NOMO-1 treated with DMSO at 0.1 percent for 48 hours (cell line): ENCODE results near the gene PCK1.

Experiments used
- DNase-seq: peaks from one replicate; lab custom pipeline; 2025; ENCODE audit not compliant: unreplicated experiment; lab: John Stamatoyannopoulos, UW

PCK1 gene

GRCh38 chr20:57559658-57560553 lies 1.0 kb upstream of the PCK1 start:
- no peak for DNase-seq

DNA sequence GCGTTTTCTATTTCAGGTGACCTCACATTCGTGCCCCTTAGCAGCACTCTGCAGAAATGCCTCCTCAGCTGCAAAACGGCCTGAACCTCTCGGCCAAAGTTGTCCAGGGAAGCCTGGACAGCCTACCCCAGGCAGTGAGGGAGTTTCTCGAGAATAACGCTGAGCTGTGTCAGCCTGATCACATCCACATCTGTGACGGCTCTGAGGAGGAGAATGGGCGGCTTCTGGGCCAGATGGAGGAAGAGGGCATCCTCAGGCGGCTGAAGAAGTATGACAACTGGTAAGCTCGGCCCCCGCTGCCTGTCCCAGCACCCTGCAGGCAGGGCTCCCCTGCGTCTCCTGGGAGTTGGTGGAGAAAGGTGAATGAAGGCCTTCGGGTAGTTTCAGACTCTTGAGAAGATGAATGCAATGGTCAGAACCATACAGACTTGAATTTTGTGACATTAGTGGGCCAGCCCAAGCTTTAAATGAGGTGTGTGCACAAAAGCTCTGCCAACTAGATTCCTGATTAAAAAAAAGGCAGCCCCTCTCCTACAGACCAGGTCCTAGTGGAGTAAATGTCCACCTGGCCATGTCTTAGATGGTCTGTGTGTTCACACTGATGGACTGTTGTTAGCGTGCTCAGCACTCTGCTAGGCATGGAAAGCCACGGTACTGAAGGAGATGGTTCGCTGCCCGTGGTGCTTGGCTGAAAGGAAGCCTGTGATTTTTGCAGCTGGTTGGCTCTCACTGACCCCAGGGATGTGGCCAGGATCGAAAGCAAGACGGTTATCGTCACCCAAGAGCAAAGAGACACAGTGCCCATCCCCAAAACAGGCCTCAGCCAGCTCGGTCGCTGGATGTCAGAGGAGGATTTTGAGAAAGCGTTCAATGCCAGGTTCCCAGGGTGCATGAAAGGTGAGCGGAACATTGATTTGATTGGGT lies 708 bp downstream of the PCK1 start:
- DNase-seq: no peak

DNA sequence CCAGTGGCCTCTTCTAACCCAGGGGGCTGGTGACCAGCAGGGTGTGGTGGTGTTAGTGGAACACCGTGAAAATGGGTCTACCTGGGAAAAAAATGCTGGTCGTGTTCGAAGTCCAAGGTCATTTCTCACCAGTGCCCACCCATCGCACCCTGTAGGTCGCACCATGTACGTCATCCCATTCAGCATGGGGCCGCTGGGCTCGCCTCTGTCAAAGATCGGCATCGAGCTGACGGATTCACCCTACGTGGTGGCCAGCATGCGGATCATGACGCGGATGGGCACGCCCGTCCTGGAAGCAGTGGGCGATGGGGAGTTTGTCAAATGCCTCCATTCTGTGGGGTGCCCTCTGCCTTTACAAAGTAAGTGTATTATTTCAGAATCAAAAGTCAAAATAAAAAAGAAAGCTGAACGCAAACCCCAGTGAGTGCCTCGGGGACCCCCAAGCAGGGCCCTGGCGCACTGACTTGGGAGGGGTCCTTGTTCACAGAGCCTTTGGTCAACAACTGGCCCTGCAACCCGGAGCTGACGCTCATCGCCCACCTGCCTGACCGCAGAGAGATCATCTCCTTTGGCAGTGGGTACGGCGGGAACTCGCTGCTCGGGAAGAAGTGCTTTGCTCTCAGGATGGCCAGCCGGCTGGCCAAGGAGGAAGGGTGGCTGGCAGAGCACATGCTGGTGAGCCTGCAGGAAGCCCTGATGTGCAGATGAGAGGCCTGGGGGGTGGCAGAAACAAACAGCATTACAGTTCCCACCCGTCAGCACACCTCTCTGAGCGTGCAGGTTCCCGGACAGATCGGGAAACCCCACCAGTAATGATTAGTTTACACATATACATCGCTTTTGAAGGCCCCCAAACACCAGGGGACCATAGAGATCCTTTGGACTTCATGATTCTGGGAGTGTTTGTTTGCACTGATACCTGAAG lies 1.9 kb downstream of the PCK1 start:
- DNase-seq: no peak

DNA sequence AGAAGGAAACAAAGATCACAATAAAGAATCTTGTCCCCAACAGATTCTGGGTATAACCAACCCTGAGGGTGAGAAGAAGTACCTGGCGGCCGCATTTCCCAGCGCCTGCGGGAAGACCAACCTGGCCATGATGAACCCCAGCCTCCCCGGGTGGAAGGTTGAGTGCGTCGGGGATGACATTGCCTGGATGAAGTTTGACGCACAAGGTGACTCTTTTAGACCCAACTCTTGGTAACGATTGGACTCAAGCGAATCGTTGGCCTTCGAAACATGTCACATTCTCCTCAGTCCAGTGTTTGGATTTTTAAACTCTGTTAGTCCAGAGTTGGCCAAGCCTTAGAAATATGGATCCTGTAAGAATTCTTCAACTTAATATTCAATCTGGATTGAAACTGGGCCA lies 2.6 kb downstream of the PCK1 start:
- no peak for DNase-seq

GRCh38 chr20:57564180-57564802 lies 3.4 kb downstream of the PCK1 start:
- no peak for DNase-seq

- DNase-seq: no peak
These were observed 4.2 kb downstream of the PCK1 start for GRCh38 chr20:57564951-57565642.

- no peak for DNase-seq
These were observed 5.5 kb downstream of the PCK1 start for GRCh38 chr20:57566399-57566798.

DNA sequence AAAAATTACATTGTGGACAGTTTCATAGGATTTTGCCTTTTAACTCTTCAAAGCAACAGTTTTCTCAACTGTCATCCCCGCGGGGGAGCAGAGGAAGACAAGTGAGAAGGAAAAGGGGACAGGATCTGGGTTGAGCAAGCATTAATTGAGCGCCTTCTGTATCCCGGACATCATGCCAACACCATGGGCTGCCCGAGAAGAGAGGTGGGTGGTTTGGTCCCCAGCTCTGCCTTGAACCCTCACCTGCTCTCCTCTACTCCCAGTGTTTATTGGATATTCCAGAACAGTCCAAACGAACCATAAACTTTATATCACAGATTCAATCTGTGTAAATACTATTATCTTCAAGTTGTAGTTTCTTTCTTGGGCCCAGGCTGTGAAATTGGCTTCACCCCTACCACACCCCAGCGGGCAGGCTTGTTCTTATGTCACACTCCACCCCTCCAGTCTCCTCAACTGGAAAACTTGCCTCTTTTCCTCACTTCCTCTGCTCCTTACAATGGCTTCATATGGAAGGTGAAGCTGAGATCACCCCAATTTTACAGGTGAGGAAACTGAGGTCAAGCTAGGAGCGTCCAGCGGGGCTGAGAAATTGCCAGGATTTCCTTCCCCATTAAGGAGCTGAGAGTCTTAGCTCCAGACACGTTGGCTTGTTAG lies 6.0 kb downstream of the PCK1 start:
- DNase-seq: no peak

DNA sequence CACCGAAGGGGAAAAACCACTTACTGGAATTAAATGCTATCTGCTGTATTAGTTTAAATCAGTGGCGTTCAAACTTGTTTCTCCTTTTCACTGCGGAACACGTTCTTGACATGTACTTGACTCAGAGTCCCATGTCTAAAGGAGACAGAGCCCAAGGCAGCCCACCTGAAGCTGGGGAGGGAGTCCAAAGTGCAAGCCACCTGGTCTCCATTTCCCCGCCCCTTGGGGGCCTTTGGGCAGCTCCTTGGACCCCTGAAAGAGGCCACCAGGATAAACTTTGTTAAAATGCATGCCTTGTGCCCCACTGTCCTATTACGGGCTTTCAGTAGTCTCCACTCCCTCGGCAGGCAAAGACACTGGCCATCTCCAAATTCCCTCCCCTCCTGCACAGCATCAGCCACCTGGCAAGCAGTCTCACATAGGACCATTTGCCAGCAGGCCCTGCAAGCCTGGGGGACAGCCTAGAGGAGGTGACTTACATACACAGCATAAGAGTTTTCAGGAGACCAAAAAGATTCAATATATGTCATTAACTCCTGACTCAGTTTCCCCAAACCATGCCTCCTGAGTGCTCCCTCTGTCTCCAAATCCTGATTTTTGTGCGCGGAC lies 6.7 kb downstream of the PCK1 start:
- DNase-seq: no peak

- DNase-seq: no peak
These were observed 7.4 kb downstream of the PCK1 start for GRCh38 chr20:57568088-57568896.

GRCh38 chr20:57568960-57569359 lies 8.1 kb downstream of the PCK1 start:
- no peak for DNase-seq

DNA sequence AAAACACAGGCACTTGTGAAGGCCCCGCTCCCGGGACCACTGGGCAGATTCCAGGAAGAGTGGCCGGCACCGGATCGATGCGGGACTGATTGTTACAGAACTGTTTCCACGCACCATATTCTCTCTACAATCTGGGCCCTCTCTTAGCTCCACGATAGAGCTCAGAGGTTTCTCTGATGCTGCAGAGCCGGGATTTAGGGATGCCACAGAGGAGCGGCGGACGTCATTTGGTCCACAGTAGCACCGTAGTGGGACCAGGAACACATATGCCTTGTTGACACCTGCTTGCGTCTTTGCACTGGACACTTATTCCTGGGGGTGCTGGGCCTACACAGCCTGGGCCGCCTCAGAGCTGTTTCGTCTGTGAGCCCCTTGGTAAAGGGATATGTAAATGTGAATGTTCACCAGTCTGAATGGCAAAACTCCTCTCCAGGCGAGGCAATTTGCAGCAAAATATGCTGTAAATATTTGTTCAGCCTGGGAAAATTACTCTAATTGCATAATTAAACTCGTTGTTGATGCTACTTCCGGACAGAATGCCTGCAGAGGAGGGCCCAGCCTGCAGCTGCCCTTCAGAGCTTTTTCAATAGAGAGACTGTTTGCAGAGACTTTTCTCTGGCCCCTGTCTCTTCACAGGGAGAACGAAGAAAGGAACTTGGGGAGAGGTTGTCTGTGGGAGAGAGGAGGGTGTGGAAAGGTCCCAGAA lies 9.4 kb downstream of the PCK1 start:
- DNase-seq: no peak

GRCh38 chr20:57570920-57571319 lies 10.0 kb downstream of the PCK1 start:
- no peak for DNase-seq

DNA sequence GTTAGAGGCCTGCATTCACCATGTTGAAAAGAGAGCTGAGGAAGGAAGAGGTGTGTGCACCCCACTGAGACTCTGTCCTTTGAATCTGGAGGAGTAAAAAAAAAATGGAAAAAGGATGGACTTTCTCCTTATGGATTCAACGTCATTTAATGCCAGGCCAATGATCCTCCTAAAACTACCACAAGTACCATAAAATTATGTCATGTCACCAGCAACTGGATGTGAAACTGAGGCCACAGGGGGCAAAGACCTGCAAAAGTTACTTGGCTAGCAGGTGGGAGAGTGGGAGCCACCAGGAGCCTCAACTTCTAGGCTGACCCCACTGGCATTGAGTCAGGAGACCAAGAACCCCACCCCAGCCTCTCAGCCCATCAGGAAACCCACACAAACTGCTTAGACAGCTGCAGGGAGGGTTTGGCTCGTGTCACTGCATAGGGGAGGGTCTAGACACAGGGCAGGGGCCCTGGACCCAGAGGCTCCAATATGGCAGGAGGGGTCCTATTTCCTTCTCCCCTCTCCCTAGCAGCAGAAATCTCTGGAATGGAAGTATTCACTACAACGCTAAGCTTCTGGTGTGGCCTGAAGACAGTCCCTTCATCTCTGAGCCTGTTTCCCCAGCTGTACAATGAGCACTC lies 11.0 kb downstream of the PCK1 start:
- no peak for DNase-seq

DNA sequence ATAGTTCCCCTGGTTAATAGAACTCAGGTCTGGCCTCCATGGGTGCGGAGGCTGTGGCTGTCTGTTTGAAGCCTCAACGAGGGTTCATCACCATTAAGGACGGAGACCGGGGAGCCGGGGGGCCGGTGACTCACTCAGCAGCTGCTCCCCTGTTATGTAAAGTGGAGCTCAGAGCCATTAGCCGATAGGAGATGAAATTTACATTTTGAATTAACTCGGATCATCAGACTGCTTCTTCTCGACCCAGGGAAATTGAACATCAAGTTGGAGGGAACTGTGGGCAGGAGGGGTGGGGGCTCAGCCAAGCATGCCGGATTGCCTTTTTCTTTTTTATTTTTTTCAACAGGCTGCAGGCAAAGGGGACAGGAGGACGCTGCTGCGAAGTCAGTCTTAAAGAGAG lies 12.3 kb downstream of the PCK1 start:
- no peak for DNase-seq

GRCh38 chr20:57573894-57574293 lies 13.0 kb downstream of the PCK1 start:
- no peak for DNase-seq

DNA sequence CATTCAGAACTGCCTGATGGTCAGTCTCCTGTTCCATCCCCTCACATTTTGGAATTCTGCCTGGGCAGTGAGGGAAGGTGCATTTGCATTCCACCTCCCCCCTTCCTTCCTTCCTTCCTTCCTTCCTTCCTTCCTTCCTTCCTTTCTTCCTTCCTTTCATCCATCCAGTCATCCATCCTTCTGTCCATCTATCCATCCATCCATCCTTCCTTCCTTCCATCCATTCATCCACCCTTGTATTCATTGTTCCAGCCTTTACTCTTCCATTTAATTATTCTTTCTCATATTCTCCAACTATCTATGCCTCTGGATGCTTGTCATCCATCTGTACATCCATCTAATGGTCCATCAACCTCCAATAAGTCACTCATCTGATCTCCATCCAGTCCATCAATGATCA lies 14.0 kb downstream of the PCK1 start:
- no peak for DNase-seq
